GM18873 (cell line): ENCODE measurements around the gene RBM44.

ENCODE experiments used
- ATAC-seq: cut with Tn5 transposase; IDR thresholded peaks from one replicate; pipeline ENCODE4 v1.9.1; 2021; ENCODE audit warnings: mild to moderate bottlenecking, moderate library complexity, moderate number of reproducible peaks; ENCODE audit not compliant: unreplicated experiment, low FRiP score

RBM44 gene

GRCh38 chr2:237883951-237884446 is 85.4 kb downstream of the RBM44 start:
- no peak for ATAC-seq

- no peak for ATAC-seq
These were observed 86.1 kb downstream of the RBM44 start for GRCh38 chr2:237884681-237885080.

GRCh38 chr2:237885111-237885930 is 86.7 kb downstream of the RBM44 start:
- ATAC-seq: no peak

- ATAC-seq: no peak
These were observed 87.5 kb downstream of the RBM44 start for GRCh38 chr2:237885931-237886684.

- ATAC-seq: no peak
These were observed 88.3 kb downstream of the RBM44 start for GRCh38 chr2:237886685-237887481.

- no peak for ATAC-seq
These were observed 89.8 kb downstream of the RBM44 start for GRCh38 chr2:237888389-237888788.

- no peak for ATAC-seq
These were observed 90.4 kb downstream of the RBM44 start for GRCh38 chr2:237889016-237889415.

- ATAC-seq: no peak
These were observed 91.2 kb downstream of the RBM44 start for GRCh38 chr2:237889811-237890210.
